Peyer's patch (tissue), 4 donors: Measurements from ENCODE around the gene ZFHX2. TPM values are rescaled to one million over a fixed set of nuclear protein-coding genes. Genes with fewer than 3 reads are reported as not detected.

Experiments
- DNase-seq, 3 donors: peaks; one replicate each; pipeline ENCODE4 v3.0.0-alpha.2; 2017 to 2019
- H3K27ac ChIP-seq, 4 donors: fragments of 200-600 bp; sonication (generic); one replicate each; pipeline ENCODE4 v1.5.1; 2016 to 2019
- H3K27me3 ChIP-seq, 2 donors: fragments of 200-600 bp; sonication (generic); one replicate each; pipeline ENCODE4 v1.5.1; 2019
- H3K36me3 ChIP-seq, 3 donors: fragments of 200-600 bp; sonication (generic); one replicate each; pipeline ENCODE4 v1.5.1; 2016 to 2019
- H3K4me1 ChIP-seq, 4 donors: fragments of 200-600 bp; sonication (generic); one replicate each; pipeline ENCODE4 v1.5.1; 2016 to 2019
- H3K4me3 ChIP-seq, 4 donors: fragments of 200-600 bp; sonication (generic); 1 replicate in 3 of 4; 2 replicates in 1 of 4; pipeline ENCODE4 v1.5.1; 2016 to 2019; ENCODE audit warnings: mild to moderate bottlenecking in 1 of 4
- H3K9me3 ChIP-seq, 4 donors: fragments of 200-600 bp; sonication (generic); one replicate each; pipeline ENCODE4 v1.5.1; 2016 to 2019; ENCODE audit warnings: mild to moderate bottlenecking in 1 of 4
- CTCF ChIP-seq, 6 experiments: fragments of 450-650 bp in 4 of 6; fragments of 200-600 bp in 2 of 6; sonication (generic) in 1 of 6; IDR thresholded peaks; one replicate each; pipeline ENCODE4 v1.5.1; 2017 to 2019; ENCODE audit warnings: antibody characterized with exemption in 6 of 6, mild to moderate bottlenecking in 3 of 6, moderate library complexity in 1 of 6
- POLR2A ChIP-seq, 2 donors: fragments of 450-650 bp; IDR thresholded peaks; one replicate each; pipeline ENCODE4 v1.5.1; 2017; ENCODE audit warnings: antibody characterized with exemption in 2 of 2, mild to moderate bottlenecking in 2 of 2, moderate library complexity in 2 of 2
- total RNA-seq, 4 donors: library from RNA; depleted of rRNA; stranded (reverse); fragments of >200 nt; gene quantifications; one replicate each; pipeline ENCODE4 v1.1.0, GENCODE V29; 2016

ZFHX2 gene
- total RNA-seq, 4 donors from 2014 or later = 0.53 to 7.4 (median 1.0) TPM

- DNase-seq = no peak
- peaks cover 0 to 15% (median 3%) of the 10 kb centered on the region in 4 donors for H3K4me1 ChIP-seq
- no peak overlapping the region for H3K4me3 ChIP-seq
- H3K9me3 ChIP-seq = no peaks in the 10 kb centered on the region
- no peaks in the 10 kb centered on the region for H3K36me3 ChIP-seq
- H3K27ac ChIP-seq = no peak overlapping the region
- TF ChIP-seq CTCF (IDR thresholded peaks at IDR 0.05) (no peak), POLR2A (IDR thresholded peaks at IDR 0.05) (no peak)
- H3K27me3 ChIP-seq = no peaks in the 10 kb centered on the region
These were observed 3.6 kb downstream of the ZFHX2 start for GRCh38 chr14:23547924-23548323.

- no peaks in the 10 kb centered on the region for H3K27me3 ChIP-seq
- H3K9me3 ChIP-seq = no peaks in the 10 kb centered on the region
- H3K27ac ChIP-seq = no peak overlapping the region
- DNase-seq = no peak
- H3K4me3 ChIP-seq = no peak overlapping the region
- H3K36me3 ChIP-seq = no peaks in the 10 kb centered on the region
- peaks cover 0 to 10% (median 3%) of the 10 kb centered on the region in 4 donors for H3K4me1 ChIP-seq
- TF ChIP-seq CTCF (IDR thresholded peaks at IDR 0.05) (no peak), POLR2A (IDR thresholded peaks at IDR 0.05) (no peak)
These were observed 5.0 kb downstream of the ZFHX2 start for GRCh38 chr14:23546450-23547035.

GRCh38 chr14:23545740-23546365 lies 5.7 kb downstream of the ZFHX2 start:
- no peaks in the 10 kb centered on the region for H3K27me3 ChIP-seq
- H3K4me3 ChIP-seq = no peak overlapping the region
- H3K4me1 ChIP-seq = peaks cover 0 to 6% (median 2%) of the 10 kb centered on the region in 4 donors
- H3K9me3 ChIP-seq = no peaks in the 10 kb centered on the region
- no peak for DNase-seq
- H3K36me3 ChIP-seq = no peaks in the 10 kb centered on the region
- no peak overlapping the region for H3K27ac ChIP-seq
- TF ChIP-seq CTCF (IDR thresholded peaks at IDR 0.05) (no peak), POLR2A (IDR thresholded peaks at IDR 0.05) (no peak)

- no peak overlapping the region for H3K27ac ChIP-seq
- peak in 2 of 3 donors; percentile 65 to 69 for DNase-seq
- no peaks in the 10 kb centered on the region for H3K36me3 ChIP-seq
- no peak overlapping the region for H3K4me3 ChIP-seq
- no peaks in the 10 kb centered on the region for H3K4me1 ChIP-seq
- no peak for TF ChIP-seq CTCF (IDR thresholded peaks at IDR 0.05)
- TF ChIP-seq POLR2A (IDR thresholded peaks at IDR 0.05) = no peak
- no peaks in the 10 kb centered on the region for H3K9me3 ChIP-seq
- no peaks in the 10 kb centered on the region for H3K27me3 ChIP-seq
These were observed 6.8 kb downstream of the ZFHX2 start for GRCh38 chr14:23544511-23545447.

GRCh38 chr14:23543403-23543802 lies 8.2 kb downstream of the ZFHX2 start:
- Histone ChIP-seq H3K4me3 (no peak overlapping the region), H3K27ac (no peak overlapping the region), H3K27me3 (no peaks in the 10 kb centered on the region), H3K4me1 (no peaks in the 10 kb centered on the region), H3K36me3 (no peaks in the 10 kb centered on the region), H3K9me3 (no peaks in the 10 kb centered on the region)
- DNase-seq = no peak
- TF ChIP-seq POLR2A (IDR thresholded peaks at IDR 0.05) = no peak
- TF ChIP-seq CTCF (IDR thresholded peaks at IDR 0.05) = no peak
